Measurements from ENCODE around the gene STARD13.

STARD13 gene

GRCh38 chr13:33152389-33152788 is 133.2 kb downstream of the STARD13 start:
- peak; percentile 18 for DNase-seq (ENCODE audit: low read depth, low spot score)

DNA sequence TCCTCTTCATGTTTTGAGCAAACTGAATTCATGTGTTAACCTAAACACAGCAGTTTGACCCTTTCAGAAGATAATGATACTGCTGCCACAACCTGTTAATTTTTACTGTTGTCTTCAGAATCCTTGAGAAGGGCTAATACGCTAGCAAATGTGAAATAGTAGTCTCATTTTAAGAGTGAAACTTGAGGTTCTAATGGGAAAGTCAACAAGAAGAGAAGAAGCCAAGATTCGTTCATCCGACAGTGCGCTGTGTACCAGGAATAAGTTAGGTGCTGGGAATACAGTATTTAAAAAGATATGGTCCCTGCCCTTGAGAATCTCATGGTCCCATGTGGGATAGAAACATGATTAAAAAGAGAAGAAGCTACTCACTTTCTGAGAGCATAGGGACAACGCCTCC is 134.9 kb downstream of the STARD13 start:
- no peak for DNase-seq (ENCODE audit: low read depth, low spot score)

DNA sequence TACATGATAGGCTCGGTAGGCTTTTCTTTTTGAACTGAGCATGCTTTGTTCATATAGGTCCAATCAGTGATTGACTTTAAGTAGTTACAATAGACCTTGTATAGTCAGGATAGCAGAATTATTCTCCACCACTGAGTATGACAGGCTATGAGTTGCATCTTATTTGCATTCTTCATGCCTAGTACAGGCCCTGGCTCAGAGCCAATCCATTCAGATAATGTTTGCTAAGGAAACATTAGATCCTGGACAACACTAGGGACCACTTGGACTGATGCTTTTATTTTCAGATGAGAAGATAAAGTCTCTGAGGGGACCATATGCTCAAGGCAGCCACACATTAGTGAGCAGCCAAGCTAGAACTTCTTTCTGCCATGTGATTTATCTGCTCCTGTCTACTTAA is 135.4 kb downstream of the STARD13 start:
- no peak for DNase-seq (ENCODE audit: low read depth, low spot score)

DNA sequence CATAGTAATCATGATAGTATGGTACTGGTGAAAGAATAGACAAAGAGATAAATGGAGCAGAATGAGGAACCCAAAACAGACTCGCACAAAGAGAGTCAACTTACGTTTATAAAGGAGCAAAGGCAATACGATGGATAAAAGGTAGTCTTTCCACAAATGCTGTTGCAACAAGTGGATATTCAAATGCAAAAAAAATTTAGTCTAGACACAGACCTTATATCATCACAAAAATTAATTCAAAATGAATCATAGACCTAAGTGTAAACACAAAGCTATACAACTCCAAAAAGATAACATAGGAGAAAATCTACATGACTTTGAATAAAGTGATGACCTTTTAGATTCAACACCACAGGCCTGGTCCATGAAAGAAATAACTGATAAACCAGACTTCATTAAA is 137.7 kb downstream of the STARD13 start:
- DNase-seq (ENCODE audit: low read depth, low spot score) = no peak

DNA sequence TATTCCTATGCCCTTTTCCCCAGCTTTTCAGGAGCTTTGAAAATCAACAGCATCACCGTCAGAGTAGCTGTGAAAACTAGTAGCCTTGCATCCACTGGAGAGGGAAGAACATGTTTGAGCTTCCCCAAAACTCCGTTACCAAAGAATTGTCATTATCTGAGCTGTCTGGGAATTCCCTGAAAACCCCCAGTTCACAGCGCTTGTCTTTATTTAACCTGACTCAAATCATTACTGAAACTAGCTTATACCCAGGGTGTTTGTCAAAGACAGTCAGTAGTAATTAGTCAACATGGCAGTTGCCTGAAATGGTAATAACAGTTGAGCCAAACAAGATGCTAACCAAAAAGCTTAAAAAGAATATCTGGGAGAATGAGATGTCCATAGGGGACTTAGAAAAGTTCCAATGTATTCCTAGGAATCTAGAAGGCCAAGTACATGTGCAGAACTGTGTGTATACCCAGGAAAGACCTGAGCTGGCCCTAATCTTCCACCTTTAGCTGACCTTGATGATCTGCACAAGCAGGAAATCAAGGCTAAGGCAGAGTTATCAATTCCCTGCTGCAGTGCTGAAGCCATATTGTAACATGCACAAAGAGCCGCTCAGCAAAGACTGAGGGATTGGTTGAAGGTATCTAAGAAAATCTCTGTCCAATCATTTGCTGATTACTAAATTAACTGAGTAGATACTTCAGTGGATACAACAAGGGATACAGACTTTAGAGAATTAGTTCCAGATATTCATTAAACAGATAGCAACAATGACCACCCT is 138.5 kb downstream of the STARD13 start:
- DNase-seq (ENCODE audit: low read depth, low spot score) = no peak

GRCh38 chr13:33145667-33146066 is 139.9 kb downstream of the STARD13 start:
- DNase-seq (ENCODE audit: low read depth, low spot score) = no peak

- no peak for DNase-seq (ENCODE audit: low read depth, low spot score)
Measured at GRCh38 chr13:33144358-33144784, 141.2 kb downstream of the STARD13 start.

- no peak for DNase-seq (ENCODE audit: low read depth, low spot score)
Measured at GRCh38 chr13:33139780-33140535, 145.6 kb downstream of the STARD13 start.

- no peak for DNase-seq (ENCODE audit: low read depth, low spot score)
Measured at GRCh38 chr13:33139184-33139583, 146.4 kb downstream of the STARD13 start.

- no peak for DNase-seq (ENCODE audit: low read depth, low spot score)
Measured at GRCh38 chr13:33138441-33138840, 147.1 kb downstream of the STARD13 start.

- no peak for DNase-seq (ENCODE audit: low read depth, low spot score)
Measured at GRCh38 chr13:33137721-33138120, 147.8 kb downstream of the STARD13 start.

DNA sequence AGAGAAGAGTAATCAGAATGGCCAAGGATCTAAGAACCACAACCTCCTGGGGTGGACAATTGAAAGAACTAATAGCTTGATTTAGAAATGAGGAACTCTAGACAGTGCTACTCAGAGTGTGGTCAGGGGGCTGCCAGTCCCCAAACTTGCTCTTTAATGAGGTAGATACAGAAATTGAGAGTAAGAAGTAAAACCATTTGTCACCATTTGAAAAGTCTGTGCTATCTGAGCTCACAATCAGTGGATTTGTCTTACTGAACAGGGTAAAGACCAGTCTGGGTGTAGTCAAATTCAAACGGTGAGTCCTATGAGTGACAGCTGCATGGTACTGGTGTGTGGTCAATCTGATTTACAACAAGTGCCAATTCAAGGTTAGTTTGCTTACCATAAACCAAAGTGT is 150.5 kb downstream of the STARD13 start:
- DNase-seq (ENCODE audit: low read depth, low spot score) = no peak

GRCh38 chr13:33134213-33134612 is 151.3 kb downstream of the STARD13 start:
- DNase-seq (ENCODE audit: low read depth, low spot score) = no peak

DNA sequence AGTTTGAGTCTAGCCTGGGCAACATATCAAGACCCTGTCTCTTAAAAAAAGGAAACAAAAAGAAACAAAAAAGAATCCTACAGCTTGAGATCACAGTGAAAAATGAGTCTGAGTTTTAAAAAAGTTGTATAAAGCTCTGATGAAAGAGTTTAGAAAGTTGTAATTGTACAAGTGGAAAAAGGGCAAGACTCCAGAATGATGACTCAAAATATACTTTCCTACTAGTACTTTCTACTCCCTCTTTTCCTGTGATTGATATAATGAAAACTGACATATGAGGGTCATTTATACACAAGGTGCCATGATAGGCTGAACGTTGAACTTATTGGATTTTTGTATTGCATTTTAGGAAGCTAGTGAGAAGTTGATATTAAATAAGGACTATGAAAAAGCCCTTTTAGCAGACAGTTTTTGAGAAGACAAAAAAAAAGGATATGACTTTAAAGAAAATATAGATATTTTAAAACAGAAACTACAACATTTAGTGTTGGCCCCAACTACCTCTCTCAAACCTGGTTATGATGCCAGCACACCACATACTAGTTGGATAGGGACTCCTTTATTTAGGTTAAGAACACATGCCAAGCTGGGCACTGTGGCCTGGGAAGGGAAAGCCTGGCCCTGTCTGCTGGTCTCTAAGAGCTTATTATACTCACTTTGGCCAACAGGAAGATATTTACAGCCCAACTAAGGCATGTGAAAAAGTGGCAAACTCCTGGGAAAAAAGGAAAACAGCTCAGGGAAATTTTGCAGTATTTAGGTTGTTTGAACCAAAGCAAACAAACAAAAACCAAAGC is 152.7 kb downstream of the STARD13 start:
- no peak for DNase-seq (ENCODE audit: low read depth, low spot score)

GRCh38 chr13:33129886-33130285 is 155.7 kb downstream of the STARD13 start:
- DNase-seq (ENCODE audit: low read depth, low spot score) = no peak

DNA sequence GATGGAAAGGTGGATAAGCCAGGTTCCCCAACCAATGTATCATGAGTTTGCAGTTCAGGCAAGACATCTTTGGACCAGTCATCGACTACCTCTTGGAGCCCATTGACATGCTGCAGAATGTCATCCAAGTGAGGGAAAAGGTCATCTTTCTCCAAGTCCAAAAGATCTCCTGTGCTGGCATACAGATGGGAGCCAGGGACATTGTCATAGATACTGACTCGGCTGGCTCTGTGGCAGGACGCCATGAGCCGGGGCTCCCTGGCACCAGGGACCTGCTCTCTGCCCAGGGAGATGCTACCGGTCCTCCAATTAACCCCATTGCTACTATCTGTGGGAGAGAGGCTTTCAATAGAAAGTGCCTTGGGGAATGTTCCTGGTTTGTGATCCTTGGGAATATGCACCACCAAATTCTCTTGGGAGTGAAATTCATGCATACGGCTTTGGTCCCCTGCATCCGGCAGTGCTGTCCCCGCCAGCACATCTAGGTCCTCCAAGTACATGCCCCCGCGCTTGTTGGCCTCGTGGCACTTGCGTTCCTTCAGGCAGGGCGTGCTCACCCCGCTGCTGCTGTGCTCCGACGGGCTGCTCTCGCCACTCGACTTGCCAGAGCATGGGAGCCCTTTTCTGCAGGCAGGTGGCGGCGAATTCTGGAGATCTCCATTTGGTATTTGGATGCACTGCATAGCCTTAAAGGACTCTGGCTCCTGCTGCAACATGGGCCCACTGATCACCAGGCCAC is 156.3 kb downstream of the STARD13 start:
- DNase-seq (ENCODE audit: low read depth, low spot score) = no peak

GRCh38 chr13:33128134-33128533 is 157.4 kb downstream of the STARD13 start:
- DNase-seq (ENCODE audit: low read depth, low spot score) = no peak

DNA sequence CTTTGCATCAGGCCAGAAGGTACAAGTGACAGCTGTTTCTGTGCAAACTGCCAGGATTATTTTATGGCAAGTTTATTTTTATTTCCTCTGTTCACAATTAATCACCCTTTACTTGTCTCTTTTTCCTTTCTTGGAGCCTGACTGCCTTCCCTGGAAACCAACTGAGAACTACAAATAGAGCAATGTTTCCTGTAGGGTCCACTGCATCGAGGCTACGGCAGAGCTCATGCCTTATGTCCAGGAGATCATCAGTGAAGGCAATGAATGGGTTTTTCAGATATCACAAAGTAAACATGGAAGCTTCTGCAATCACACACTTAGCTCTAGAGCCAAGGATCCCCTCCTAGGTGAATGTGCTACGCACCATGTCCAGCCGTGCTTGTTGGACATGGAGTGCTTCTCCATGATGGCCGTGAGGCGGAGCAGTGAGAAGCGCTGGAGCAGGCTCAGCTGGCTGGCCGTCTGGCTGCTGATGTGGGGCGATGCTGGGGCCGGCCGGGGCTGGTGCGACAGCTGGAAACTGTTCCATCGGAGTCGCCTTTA is 158.5 kb downstream of the STARD13 start:
- no peak for DNase-seq (ENCODE audit: low read depth, low spot score)

DNA sequence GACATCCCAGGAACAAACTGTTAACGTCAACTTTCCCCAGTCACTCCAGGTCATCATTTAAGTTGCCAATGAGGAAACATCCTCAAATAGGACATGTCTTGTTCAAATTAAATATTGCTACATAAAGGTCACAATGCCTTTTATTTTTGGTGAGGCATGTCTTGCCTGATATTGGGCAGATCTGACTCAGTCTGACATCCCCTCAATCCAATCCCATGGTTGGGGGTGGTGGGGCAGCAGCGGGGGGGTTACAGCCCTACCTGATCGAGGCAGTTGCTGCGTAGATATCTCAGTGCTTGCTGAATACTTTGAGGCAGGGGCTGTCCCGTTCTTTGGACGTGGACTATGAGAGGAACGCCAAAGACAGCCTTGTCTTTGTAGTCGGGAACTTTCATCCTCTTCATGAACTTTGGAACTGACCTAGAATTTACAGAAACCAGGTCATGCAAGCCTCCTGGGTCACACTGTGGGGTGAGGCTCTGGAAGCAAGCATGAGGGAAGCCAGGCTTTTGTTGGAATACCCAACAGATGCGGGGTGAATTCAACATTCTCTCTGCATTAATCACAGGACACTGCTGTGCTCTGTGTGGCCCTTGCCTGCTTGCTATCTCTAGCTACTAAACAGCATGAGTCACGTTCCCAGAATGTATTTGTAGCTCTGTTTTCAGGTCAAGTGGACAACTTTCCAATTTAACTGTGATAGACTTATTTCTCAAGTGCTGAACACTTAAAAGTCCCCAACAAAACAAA is 159.6 kb downstream of the STARD13 start:
- peak; percentile 83 for DNase-seq (ENCODE audit: low read depth, low spot score)

DNA sequence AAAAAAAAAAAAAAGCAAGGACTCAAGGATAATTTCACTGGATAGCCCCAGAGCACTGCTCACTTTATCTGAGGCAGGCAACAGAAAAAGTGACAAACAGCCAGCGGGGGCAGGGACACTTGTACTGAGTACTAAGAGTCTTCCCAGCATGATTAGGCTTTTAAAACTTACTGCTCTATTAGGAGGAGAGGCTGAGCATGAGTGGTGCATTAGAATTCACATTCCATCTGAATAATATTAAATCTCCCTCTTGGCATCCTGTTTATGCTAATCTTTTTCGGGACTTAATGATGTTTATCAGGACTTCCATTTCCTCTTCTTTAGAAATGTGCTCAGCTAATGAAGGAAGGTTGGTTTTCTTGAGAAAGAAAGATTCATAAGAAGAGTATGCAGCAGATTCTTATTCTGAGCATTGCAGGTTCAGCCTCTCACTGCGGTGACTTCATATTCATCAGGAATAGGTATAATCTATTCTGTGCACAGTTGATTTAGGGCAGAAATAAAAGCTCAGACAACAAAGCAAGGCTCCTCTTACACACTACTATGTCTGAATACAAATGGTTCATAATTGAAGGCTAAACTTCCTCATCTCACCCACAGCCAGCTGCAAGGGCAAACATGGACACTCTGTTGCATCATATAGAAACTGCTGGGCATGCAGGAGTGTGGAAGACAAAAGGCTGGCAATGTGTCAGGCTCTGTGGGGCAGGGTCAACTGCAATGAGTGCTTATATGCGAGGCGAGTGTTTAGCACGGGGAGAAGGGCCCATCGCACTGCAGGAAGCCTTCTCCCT is 162.3 kb downstream of the STARD13 start:
- no peak for DNase-seq (ENCODE audit: low read depth, low spot score)
